GM20000 (cell line): Measurements from ENCODE around the gene IFT88.

ENCODE experiments used
- DNase-seq: peaks from one replicate; pipeline ENCODE4 v3.0.0; 2012; ENCODE audit warnings: low spot score
- CTCF ChIP-seq: IDR thresholded peaks from 2 replicates; pipeline ENCODE4 v1.5.1; 2012; ENCODE audit warnings: mild to moderate bottlenecking, control low read depth; ENCODE audit errors: extremely low read depth, missing control alignments

The IFT88 gene

GRCh38 chr13:20684041-20684440, 117.1 kb downstream of the IFT88 start:
- DNase-seq, result no peak
- no peak for TF ChIP-seq CTCF

GRCh38 chr13:20684546-20684945, 117.6 kb downstream of the IFT88 start:
- DNase-seq, result no peak
- no peak for TF ChIP-seq CTCF

- TF ChIP-seq CTCF, result no peak
- DNase-seq, result no peak
Measured at GRCh38 chr13:20685092-20685491, 118.1 kb downstream of the IFT88 start.

GRCh38 chr13:20686167-20686566, 119.2 kb downstream of the IFT88 start:
- DNase-seq, result no peak

GRCh38 chr13:20686863-20687579, 120.1 kb downstream of the IFT88 start:
- DNase-seq, result no peak
- TF ChIP-seq CTCF, result no peak

More at GRCh38 chr13:20686167-20686566, 119.2 kb downstream of the IFT88 start:
- TF ChIP-seq CTCF, result no peak

- DNase-seq, result no peak
- no peak for TF ChIP-seq CTCF
Measured at GRCh38 chr13:20689291-20689690, 122.3 kb downstream of the IFT88 start.

- TF ChIP-seq CTCF, result no peak
- no peak for DNase-seq
Measured at GRCh38 chr13:20691616-20692015, 124.7 kb downstream of the IFT88 start.
